Endothelial cell of umbilical vein (primary cell): ENCODE measurements around the gene PCDHA8. TPM values are rescaled to one million over a fixed set of nuclear protein-coding genes. Genes with fewer than 3 reads are reported as not detected.

Experiments used
- BruUV-seq: library from RNA; stranded (reverse); fragments of 400-500 nt; replicated peaks from 2 replicates; lab custom pipeline; 2021; lab: Mats Ljungman, UMichigan
- CTCF ChIA-PET: fragments of 300-600, 350-600 bp; sonication (Branson Sonifier 250); formaldehyde crosslinking; loops from one replicate; lab custom pipeline; 2021; ENCODE audit warnings: antibody characterized with exemption, inconsistent platforms; lab: Charles Lee
- POLR2A ChIA-PET: fragments of 300-600, 350-600 bp; sonication (Branson Sonifier 250); formaldehyde crosslinking; loops from one replicate; lab custom pipeline; 2021; ENCODE audit warnings: antibody characterized with exemption, inconsistent platforms; lab: Charles Lee
- DNase-seq: peaks from one replicate; pipeline ENCODE4 v3.0.0-alpha.2; 2011; ENCODE audit warnings: low read depth, low spot score
- FAIRE-seq: peaks from 2 replicates; lab custom pipeline; 2011; peaks lifted over from hg19 to GRCh38; lab: Jason Lieb, UNC
- H2AFZ ChIP-seq: 2 replicates; pipeline ENCODE4 v1.6.0; 2012; ENCODE audit warnings: low read depth, low read length, control low read depth, inconsistent platforms
- H3K27ac ChIP-seq: 2 replicates; pipeline ENCODE4 v1.5.1; 2011; ENCODE audit warnings: low read depth, mild to moderate bottlenecking, control low read depth, low read length, moderate library complexity; ENCODE audit not compliant: insufficient read depth
- H3K27me3 ChIP-seq, 2 experiments: 2 replicates each; pipeline versions ENCODE4 v1.6.0 to v1.6.1; 2011; ENCODE audit warnings: low read length in 2 of 2, mixed read lengths in 1 of 2; ENCODE audit not compliant: control insufficient read depth in 2 of 2, insufficient read depth in 2 of 2
- H3K36me3 ChIP-seq, 2 experiments: 2 replicates in 1 of 2; 3 replicates in 1 of 2; pipeline ENCODE4 v1.5.1; 2011; ENCODE audit warnings: low read length in 2 of 2, mild to moderate bottlenecking in 1 of 2, moderate library complexity in 1 of 2; ENCODE audit not compliant: control insufficient read depth in 2 of 2, insufficient read depth in 2 of 2; ENCODE audit errors: extremely low read depth in 1 of 2
- H3K4me1 ChIP-seq: 3 replicates; pipeline ENCODE4 v1.5.1; 2011; ENCODE audit warnings: mild to moderate bottlenecking, low read length; ENCODE audit not compliant: control insufficient read depth, insufficient read depth; ENCODE audit errors: extremely low read depth
- H3K4me2 ChIP-seq: 2 replicates; pipeline ENCODE4 v1.6.1; 2011; ENCODE audit warnings: low read length, control low read depth, mixed read lengths; ENCODE audit not compliant: insufficient read depth
- H3K4me3 ChIP-seq, 3 experiments: fragments of 200-600 bp in 1 of 3; sonication (generic), shearing (Covaris generic) in 1 of 3; replicated peaks in 1 of 3; 2 replicates each; pipeline ENCODE4 v1.5.1; 2011 to 2016; ENCODE audit warnings: control low read depth in 3 of 3, low read length in 3 of 3, mild to moderate bottlenecking in 2 of 3, inconsistent platforms in 1 of 3, low read depth in 1 of 3, moderate library complexity in 1 of 3; ENCODE audit not compliant: insufficient read depth in 1 of 3
- H3K79me2 ChIP-seq: 2 replicates; pipeline ENCODE4 v1.6.0; 2012; ENCODE audit warnings: low read length, inconsistent platforms; ENCODE audit not compliant: control insufficient read depth, insufficient read depth
- H3K9ac ChIP-seq: replicated peaks from 2 replicates; pipeline ENCODE3; 2011; ENCODE audit warnings: low read length, control low read depth; ENCODE audit not compliant: insufficient read depth; ENCODE audit errors: extremely low read depth
- H3K9me1 ChIP-seq: replicated peaks from 3 replicates; pipeline ENCODE4 v1.6.0; 2011; ENCODE audit warnings: mild to moderate bottlenecking, low read length; ENCODE audit not compliant: control insufficient read depth, insufficient read depth; ENCODE audit errors: extremely low read depth
- H3K9me3 ChIP-seq: replicated peaks from 2 replicates; pipeline ENCODE4 v1.5.1; 2012; ENCODE audit warnings: low read length, inconsistent platforms; ENCODE audit not compliant: control insufficient read depth, insufficient read depth
- H4K20me1 ChIP-seq: replicated peaks from 2 replicates; pipeline ENCODE3; 2011; ENCODE audit warnings: mild to moderate bottlenecking, low read length; ENCODE audit not compliant: control insufficient read depth, insufficient read depth; ENCODE audit errors: extremely low read depth
- CTCF ChIP-seq, 2 donors: IDR thresholded peaks; 1 replicate in 1 of 2; 2 replicates in 1 of 2; pipeline ENCODE4 v1.5.1; 2011; ENCODE audit warnings: low read length in 2 of 2, mild to moderate bottlenecking in 2 of 2, moderate library complexity in 2 of 2, control low read depth in 1 of 2, inconsistent platforms in 1 of 2, low read depth in 1 of 2; ENCODE audit not compliant: insufficient read depth in 1 of 2; ENCODE audit errors: extremely low read depth in 1 of 2
- EZH2 ChIP-seq: IDR thresholded peaks from 2 replicates; pipeline ENCODE4 v1.6.1; 2012; ENCODE audit warnings: borderline replicate concordance, low read depth, mild to moderate bottlenecking, moderate library complexity, low read length, inconsistent platforms; ENCODE audit not compliant: severe bottlenecking
- FOS ChIP-seq: IDR thresholded peaks from 2 replicates; pipeline ENCODE4 v1.6.1; 2011; ENCODE audit warnings: mild to moderate bottlenecking, low read length, moderate library complexity, borderline replicate concordance; ENCODE audit not compliant: insufficient read depth
- GATA2 ChIP-seq: IDR thresholded peaks from 2 replicates; pipeline ENCODE4 v1.7.0; 2011; ENCODE audit warnings: low read depth, mild to moderate bottlenecking, moderate library complexity, mixed read lengths, low read length; ENCODE audit not compliant: insufficient read length, insufficient read depth
- JUN ChIP-seq: IDR thresholded peaks from 2 replicates; pipeline ENCODE4 v1.6.1; 2011; ENCODE audit warnings: borderline replicate concordance, low read depth; ENCODE audit not compliant: insufficient read length, insufficient read depth
- MYC ChIP-seq: IDR thresholded peaks from one replicate; pipeline ENCODE4 v1.6.1; 2011; ENCODE audit warnings: mild to moderate bottlenecking, low read depth, low read length
- POLR2A ChIP-seq: IDR thresholded peaks from 2 replicates; pipeline ENCODE4 v1.6.1; 2012; ENCODE audit warnings: low read depth, mild to moderate bottlenecking, control low read depth, low read length
- POLR2AphosphoS5 ChIP-seq: IDR thresholded peaks from 2 replicates; pipeline ENCODE4 v1.6.1; 2012; ENCODE audit warnings: low read depth, mild to moderate bottlenecking, control low read depth, low read length, moderate library complexity; ENCODE audit not compliant: insufficient read depth
- dilution Hi-C: fragments of 300-500 bp; cut with MboI; formaldehyde crosslinking; loops from one replicate; pipeline ENCODE4 v1.15.0; 2019; ENCODE audit warnings: low sequenced_read_pairs; ENCODE audit not compliant: extremely low pct_ligation_motif_present
- intact Hi-C: fragments of 100-400 bp; cut with micrococcal nuclease; formaldehyde crosslinking; loops from one replicate; pipeline ENCODE4 v1.10.0; 2022
- polyA plus RNA-seq, 4 experiments: library from polyadenylated mRNA; depleted of rRNA in 3 of 4; stranded (reverse) in 3 of 4; unstranded in 1 of 4; fragments of >200 nt; gene quantifications; 2 replicates each; pipeline versions ENCODE4 v1.2.1 to v1.2.3, GENCODE V29; 2011 to 2012; ENCODE audit warnings: missing spikeins in 1 of 4
- total RNA-seq: library from RNA; stranded (reverse); gene quantifications from 2 replicates; pipeline ENCODE4 v1.2.3, GENCODE V29; 2021
- TF ChIP-seq, protein P1 (sequence below): IDR thresholded peaks from 2 replicates; pipeline ENCODE4 v1.6.1; 2011; ENCODE audit not compliant: insufficient read depth, insufficient read length

Gene PCDHA8
- total and polyA plus RNA-seq, 2 donors (not counting 3 experiments of a cell fraction or from before 2014, with no cell fraction given), result not detected

DNA sequence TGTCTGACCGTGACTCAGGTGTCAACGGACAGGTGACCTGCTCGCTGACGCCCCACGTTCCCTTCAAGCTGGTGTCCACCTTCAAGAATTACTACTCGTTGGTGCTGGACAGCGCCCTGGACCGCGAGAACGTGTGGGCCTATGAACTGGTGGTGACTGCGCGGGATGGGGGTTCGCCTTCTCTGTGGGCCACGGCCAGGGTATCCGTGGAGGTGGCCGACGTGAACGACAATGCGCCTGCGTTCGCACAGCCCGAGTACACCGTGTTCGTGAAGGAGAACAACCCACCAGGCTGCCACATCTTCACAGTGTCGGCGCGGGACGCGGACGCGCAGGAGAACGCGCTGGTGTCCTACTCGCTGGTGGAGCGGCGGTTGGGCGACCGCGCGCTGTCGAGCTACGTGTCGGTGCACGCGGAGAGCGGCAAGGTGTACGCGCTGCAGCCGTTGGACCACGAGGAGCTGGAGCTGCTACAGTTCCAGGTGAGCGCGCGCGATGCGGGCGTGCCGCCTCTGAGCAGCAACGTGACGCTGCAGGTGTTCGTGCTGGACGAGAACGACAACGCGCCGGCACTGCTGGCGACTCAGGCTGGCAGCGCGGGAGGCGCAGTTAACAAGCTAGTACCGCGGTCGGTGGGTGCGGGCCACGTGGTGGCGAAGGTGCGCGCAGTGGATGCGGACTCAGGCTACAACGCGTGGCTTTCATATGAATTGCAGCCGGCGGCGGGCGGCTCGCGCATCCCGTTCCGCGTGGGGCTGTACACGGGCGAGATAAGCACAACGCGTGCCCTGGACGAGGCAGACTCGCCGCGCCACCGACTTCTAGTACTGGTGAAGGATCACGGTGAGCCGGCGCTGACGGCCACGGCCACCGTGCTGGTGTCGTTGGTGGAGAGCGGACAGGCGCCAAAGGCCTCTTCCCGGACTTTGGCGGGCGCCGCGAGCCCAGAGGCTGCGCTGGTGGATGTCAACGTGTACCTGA, 29.5 kb downstream of the PCDHA8 start:
- ChIA-PET POLR2A (no interaction called here), CTCF (no interaction called here)
- dilution Hi-C loops (no loop called here), intact Hi-C loops (no loop called here)
- Histone ChIP-seq H4K20me1 (no peaks in the 10 kb centered on the region), H3K9me1 (no peaks in the 10 kb centered on the region), H3K9ac (no peak overlapping the region), H3K9me3 (no peaks in the 10 kb centered on the region), H3K79me2 (no peaks in the 10 kb centered on the region), H3K4me3 (no peak overlapping the region), H3K27ac (no peak overlapping the region), H3K4me1 (no peaks in the 10 kb centered on the region), H3K36me3 (no peaks in the 10 kb centered on the region), H3K4me2 (no peak overlapping the region), H2AFZ (no peak overlapping the region), H3K27me3 (no peaks in the 10 kb centered on the region)
- TF ChIP-seq EZH2, result no peak
- no peak for TF ChIP-seq JUN
- no peak for TF ChIP-seq GATA2
- TF ChIP-seq FOS, result no peak
- TF ChIP-seq CTCF (IDR thresholded peaks at IDR 0.05; ENCODE audit: extremely low read depth in 1 of 2, insufficient read depth in 1 of 2, low read depth in 1 of 2, low read length in 2 of 2), result no peak
- no peak for TF ChIP-seq POLR2AphosphoS5
- TF ChIP-seq, protein P1, sequence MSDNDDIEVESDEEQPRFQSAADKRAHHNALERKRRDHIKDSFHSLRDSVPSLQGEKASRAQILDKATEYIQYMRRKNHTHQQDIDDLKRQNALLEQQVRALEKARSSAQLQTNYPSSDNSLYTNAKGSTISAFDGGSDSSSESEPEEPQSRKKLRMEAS, result no peak
- TF ChIP-seq POLR2A, result no peak
- TF ChIP-seq MYC, result no peak
- no peak for DNase-seq
- no TSS peak for BruUV-seq
- no peak for FAIRE-seq
